ENCODE measurements around the gene ZMYM1. TPM values are rescaled to one million over a fixed set of nuclear protein-coding genes. Genes with fewer than 3 reads are reported as not detected.

ZMYM1 gene
- total RNA-seq, 4 donors from 2014 or later = 7.3 to 19.1 (median 14.5) TPM

DNA sequence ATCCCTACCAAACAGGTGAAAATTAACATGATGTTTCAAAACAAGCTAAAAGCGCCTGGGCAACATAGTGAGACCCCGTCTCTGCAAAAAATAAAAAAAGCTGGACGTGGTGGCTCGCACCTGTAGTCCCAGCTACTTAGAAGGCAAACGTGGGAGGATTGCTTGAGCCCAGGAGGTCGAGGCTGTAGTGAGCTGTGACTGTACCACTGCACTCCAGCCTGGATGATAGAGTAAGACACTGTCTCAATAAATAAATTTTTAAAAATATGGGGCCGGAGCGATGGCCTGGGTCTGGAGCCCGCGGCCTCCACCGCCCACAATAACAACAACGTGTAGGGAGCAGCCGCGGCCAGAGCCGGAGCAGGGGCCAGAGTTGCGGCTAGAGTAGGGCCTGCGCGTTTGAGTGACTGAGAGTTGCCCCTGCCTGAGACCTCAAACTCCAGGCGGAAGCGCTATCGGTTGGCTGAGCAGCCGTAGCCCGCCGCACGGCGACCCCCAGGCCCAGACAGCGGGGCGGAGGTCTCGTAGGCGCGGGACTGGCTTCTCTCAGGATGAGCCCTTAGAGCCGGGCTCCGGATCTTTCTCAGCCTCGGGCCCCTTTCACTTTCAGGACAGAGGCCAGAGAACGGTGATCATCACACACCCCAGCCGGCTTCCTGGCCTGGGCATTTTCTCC lies 41.4 kb downstream of the ZMYM1 start:
- DNase-seq (ENCODE audit: extremely low spot score) = peak; percentile 92
- peak overlapping the region in 3 of 4 donors; percentile 22 to 47 (median 28) for H3K27ac ChIP-seq (replicated peaks in 1 of 4)
- H3K4me1 ChIP-seq = peaks cover 3 to 11% (median 9%) of the 10 kb centered on the region in 4 donors
- no peak for TF ChIP-seq POLR2AphosphoS5 (IDR thresholded peaks at IDR 0.05)
- TF ChIP-seq POLR2A (IDR thresholded peaks at IDR 0.05; ENCODE audit: low read depth) = no peak
- TF ChIP-seq, protein P1, sequence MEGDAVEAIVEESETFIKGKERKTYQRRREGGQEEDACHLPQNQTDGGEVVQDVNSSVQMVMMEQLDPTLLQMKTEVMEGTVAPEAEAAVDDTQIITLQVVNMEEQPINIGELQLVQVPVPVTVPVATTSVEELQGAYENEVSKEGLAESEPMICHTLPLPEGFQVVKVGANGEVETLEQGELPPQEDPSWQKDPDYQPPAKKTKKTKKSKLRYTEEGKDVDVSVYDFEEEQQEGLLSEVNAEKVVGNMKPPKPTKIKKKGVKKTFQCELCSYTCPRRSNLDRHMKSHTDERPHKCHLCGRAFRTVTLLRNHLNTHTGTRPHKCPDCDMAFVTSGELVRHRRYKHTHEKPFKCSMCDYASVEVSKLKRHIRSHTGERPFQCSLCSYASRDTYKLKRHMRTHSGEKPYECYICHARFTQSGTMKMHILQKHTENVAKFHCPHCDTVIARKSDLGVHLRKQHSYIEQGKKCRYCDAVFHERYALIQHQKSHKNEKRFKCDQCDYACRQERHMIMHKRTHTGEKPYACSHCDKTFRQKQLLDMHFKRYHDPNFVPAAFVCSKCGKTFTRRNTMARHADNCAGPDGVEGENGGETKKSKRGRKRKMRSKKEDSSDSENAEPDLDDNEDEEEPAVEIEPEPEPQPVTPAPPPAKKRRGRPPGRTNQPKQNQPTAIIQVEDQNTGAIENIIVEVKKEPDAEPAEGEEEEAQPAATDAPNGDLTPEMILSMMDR (IDR thresholded peaks at IDR 0.05) = no peak
- H3K9me3 ChIP-seq = peaks cover 0 to under 1% (median under 1%) of the 10 kb centered on the region in 4 donors
- intact Hi-C loops (cut with DNase I) = no loop called here
- H3K36me3 ChIP-seq = peaks cover 0 to 15% (median 0%) of the 10 kb centered on the region in 4 donors
- peak overlapping the region; percentile 44 to 60 (median 49) for H3K4me3 ChIP-seq
- WGBS = 46% methylated on average over 12 of the region's 36 CpGs
- no peaks in the 10 kb centered on the region for H3K27me3 ChIP-seq

DNA sequence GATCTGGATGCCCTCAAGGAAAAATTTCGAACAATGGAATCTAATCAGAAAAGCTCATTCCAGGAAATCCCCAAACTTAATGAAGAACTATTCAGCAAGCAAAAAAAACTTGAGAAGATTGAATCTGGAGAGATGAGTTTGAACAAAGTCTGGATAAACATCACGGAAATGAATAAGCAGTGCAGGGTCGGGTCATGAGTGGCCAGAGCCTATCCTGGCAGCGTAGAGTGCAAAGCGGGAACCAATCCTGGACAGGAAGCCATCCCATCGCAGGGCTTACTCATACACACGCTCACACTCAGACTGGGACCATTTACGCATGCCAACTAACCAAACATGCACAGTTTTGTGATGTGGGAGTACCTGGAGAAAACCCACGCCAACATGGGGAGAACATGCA lies 43.1 kb downstream of the ZMYM1 start:
- DNase-seq (ENCODE audit: extremely low spot score) = no peak
- Histone ChIP-seq H3K27me3 (no peaks in the 10 kb centered on the region), H3K9me3 (peaks cover 0 to 14% (median 4%) of the 10 kb centered on the region in 4 donors), H3K36me3 (peaks cover 0 to 6% (median 0%) of the 10 kb centered on the region in 4 donors), H3K27ac (replicated peaks in 1 of 4) (no peak overlapping the region), H3K4me3 (no peak overlapping the region), H3K4me1 (peaks cover 3 to 11% (median 9%) of the 10 kb centered on the region in 4 donors)
- WGBS = 92% methylated on average over 9 of the region's 9 CpGs
- TF ChIP-seq POLR2AphosphoS5 (IDR thresholded peaks at IDR 0.05) (no peak), EP300 (IDR thresholded peaks at IDR 0.05) (no peak), POLR2A (IDR thresholded peaks at IDR 0.05; ENCODE audit: low read depth) (no peak)
- TF ChIP-seq, protein P1 (IDR thresholded peaks at IDR 0.05) = no peak
- intact Hi-C loops (cut with DNase I) = no loop called here

DNA sequence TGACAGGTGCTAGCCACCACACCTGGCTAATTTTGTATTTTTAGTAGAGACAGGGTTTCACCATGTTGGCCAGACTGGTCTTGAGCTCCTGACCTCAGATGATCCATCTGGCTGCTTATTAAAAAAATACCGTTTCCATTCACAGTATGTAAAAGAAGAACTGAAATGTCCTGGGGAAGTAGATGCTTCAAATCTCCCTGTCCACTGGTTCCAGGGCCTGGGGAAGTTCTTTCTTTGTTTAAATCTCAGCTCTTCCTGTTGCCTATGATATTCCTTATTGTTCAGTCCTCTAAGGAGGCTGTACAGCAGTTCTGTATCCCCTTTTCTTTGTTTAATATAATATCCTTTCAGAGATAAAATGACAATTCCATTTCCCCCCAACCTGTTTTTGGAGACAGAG lies 47.4 kb downstream of the ZMYM1 start:
- Histone ChIP-seq H3K4me3 (no peak overlapping the region), H3K9me3 (peaks cover 0 to 14% (median 8%) of the 10 kb centered on the region in 4 donors), H3K27ac (replicated peaks in 1 of 4) (no peak overlapping the region), H3K36me3 (no peaks in the 10 kb centered on the region), H3K4me1 (no peaks in the 10 kb centered on the region), H3K27me3 (no peaks in the 10 kb centered on the region)
- no peak for DNase-seq (ENCODE audit: extremely low spot score)
- intact Hi-C loops (cut with DNase I) = no loop called here
- TF ChIP-seq, protein P1 (IDR thresholded peaks at IDR 0.05) = no peak
- TF ChIP-seq POLR2A (IDR thresholded peaks at IDR 0.05; ENCODE audit: low read depth) (no peak), EP300 (IDR thresholded peaks at IDR 0.05) (no peak), POLR2AphosphoS5 (IDR thresholded peaks at IDR 0.05) (no peak)
- WGBS = 91% methylated on average over 1 of the region's 1 CpG

DNA sequence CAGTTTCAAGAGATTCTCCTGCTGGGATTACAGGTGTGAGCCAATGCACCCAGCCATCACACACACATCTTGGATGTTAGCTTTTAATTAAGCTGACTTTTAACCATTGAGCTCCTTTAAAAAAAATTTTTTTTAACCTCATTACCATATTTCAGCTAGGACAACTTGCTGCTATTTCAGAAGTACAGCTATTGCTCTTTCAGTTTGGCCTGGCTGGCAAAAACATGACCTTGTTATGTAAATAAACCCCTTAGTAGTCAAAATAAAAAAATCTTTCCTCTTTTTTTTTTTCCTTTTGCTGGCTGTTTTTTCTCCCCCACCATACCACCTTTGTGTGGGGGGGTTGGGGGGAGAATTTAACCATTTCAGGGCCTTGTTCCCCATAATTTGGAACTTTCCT lies 49.9 kb downstream of the ZMYM1 start:
- TF ChIP-seq POLR2AphosphoS5 (IDR thresholded peaks at IDR 0.05) = no peak
- TF ChIP-seq POLR2A (IDR thresholded peaks at IDR 0.05; ENCODE audit: low read depth) = no peak
- TF ChIP-seq, protein P1 (IDR thresholded peaks at IDR 0.05) = no peak
- no peak for TF ChIP-seq EP300 (IDR thresholded peaks at IDR 0.05)
- Histone ChIP-seq H3K4me1 (no peaks in the 10 kb centered on the region), H3K27me3 (no peaks in the 10 kb centered on the region), H3K27ac (replicated peaks in 1 of 4) (no peak overlapping the region), H3K36me3 (no peaks in the 10 kb centered on the region), H3K4me3 (no peak overlapping the region), H3K9me3 (peaks cover 0 to 14% (median 8%) of the 10 kb centered on the region in 4 donors)
- intact Hi-C loops (cut with DNase I) = no loop called here
- no peak for DNase-seq (ENCODE audit: extremely low spot score)
